MCF 10A (cell line): Measurements from ENCODE around the gene SLC16A4. TPM values are rescaled to one million over a fixed set of nuclear protein-coding genes. Genes with fewer than 3 reads are reported as not detected.

Experiments used
- BruUV-seq: library from RNA; stranded (reverse); fragments of 400-500 nt; replicated peaks from 2 replicates; lab custom pipeline; 2021; lab: Mats Ljungman, UMichigan
- CTCF ChIA-PET: fragments of 300-600 bp; sonication (Branson Sonifier 250); formaldehyde crosslinking; extraction: SDS; loops from one replicate; lab custom pipeline; 2021; ENCODE audit warnings: antibody characterized with exemption, inconsistent platforms; lab: Yijun Ruan, JAX
- POLR2A ChIA-PET: fragments of 300-600, 350-650 bp; sonication (Branson Sonifier 250); formaldehyde crosslinking; extraction: SDS; loops from one replicate; lab custom pipeline; 2020; ENCODE audit warnings: antibody characterized with exemption, inconsistent platforms; lab: Yijun Ruan, JAX
- DNase-seq: peaks from one replicate; pipeline ENCODE4 v3.0.0-alpha.2; 2018; ENCODE audit not compliant: unreplicated experiment
- H3K27ac Mint-ChIP-seq: one replicate; pipeline ENCODE4 v1.8.0; 2022; ENCODE audit warnings: mild to moderate bottlenecking, low read depth, mixed read lengths; ENCODE audit not compliant: unreplicated experiment
- H3K27me3 Mint-ChIP-seq: one replicate; pipeline ENCODE4 v1.8.0; 2022; ENCODE audit warnings: mixed read lengths; ENCODE audit not compliant: insufficient read depth, unreplicated experiment
- H3K36me3 Mint-ChIP-seq: one replicate; pipeline ENCODE4 v1.8.0; 2022; ENCODE audit warnings: mild to moderate bottlenecking, moderate library complexity, mixed read lengths; ENCODE audit not compliant: insufficient read depth, unreplicated experiment
- H3K4me1 Mint-ChIP-seq: one replicate; pipeline ENCODE4 v1.8.0; 2022; ENCODE audit warnings: mixed read lengths; ENCODE audit not compliant: insufficient read depth, unreplicated experiment
- H3K4me3 Mint-ChIP-seq: one replicate; pipeline ENCODE4 v1.8.0; 2022; ENCODE audit warnings: mild to moderate bottlenecking, moderate library complexity, mixed read lengths; ENCODE audit not compliant: unreplicated experiment
- H3K9me3 Mint-ChIP-seq: one replicate; pipeline ENCODE4 v1.8.0; 2022; ENCODE audit warnings: mixed read lengths; ENCODE audit not compliant: unreplicated experiment
- CTCF ChIP-seq: fragments of 200-600 bp; IDR thresholded peaks from one replicate; pipeline ENCODE4 v1.8.0; 2022; ENCODE audit warnings: antibody characterized with exemption, mild to moderate bottlenecking; ENCODE audit not compliant: unreplicated experiment
- intact Hi-C: fragments of 100-400 bp; cut with micrococcal nuclease; formaldehyde crosslinking; loops from 2 replicates; pipeline ENCODE4 v1.14.1; 2022
- total RNA-seq: library from RNA; stranded (reverse); gene quantifications from 2 replicates; pipeline ENCODE4 v1.2.3, GENCODE V29; 2022

SLC16A4 gene
- total RNA-seq, 1 experiment from 2014 or later, result 9.8 TPM

DNA sequence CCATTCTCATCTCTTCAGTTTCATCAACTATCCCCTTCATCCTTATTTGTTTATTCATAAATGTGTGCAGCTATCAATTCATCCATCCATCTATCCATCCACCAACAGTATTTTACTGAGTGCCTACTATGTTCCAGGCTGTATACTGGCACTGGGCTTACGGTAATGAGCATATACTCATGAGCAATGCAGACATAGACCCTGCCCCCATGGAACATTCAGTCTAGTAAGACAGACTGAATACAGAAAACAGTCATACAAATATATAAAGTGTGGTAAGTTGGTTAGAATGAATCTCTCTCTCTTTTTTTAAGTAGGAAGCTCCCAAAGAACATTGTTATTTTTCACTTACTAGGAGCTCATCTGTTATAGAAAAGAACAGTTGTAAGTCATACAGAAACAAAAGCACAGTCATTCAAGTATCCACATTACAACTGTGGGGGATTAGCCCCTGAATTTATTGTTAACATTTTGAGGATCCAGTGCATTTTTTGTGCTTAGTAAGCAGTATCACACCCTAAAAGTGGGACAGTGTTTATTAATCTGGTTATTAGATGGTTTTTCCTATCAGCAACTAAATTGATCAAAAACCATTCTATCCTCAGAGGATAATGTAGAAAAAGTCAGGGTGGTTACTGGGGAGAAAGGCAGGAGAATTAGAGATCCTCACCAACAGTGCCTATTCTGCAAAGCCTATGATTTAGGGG lies 3.6 kb downstream of the SLC16A4 start:
- BruUV-seq, result no TSS peak
- Mint-ChIP-seq H3K4me3 (no peak overlapping the region), H3K9me3 (no peaks in the 10 kb centered on the region), H3K36me3 (peaks cover 10% of the 10 kb centered on the region), H3K27ac (no peak overlapping the region), H3K27me3 (no peaks in the 10 kb centered on the region), H3K4me1 (peaks cover 21% of the 10 kb centered on the region)
- ChIA-PET CTCF (interaction anchor here (0.8 to 1.6 kb wide), 6 partner anchors 11 to 394 kb away, joined by 3 to 5 read pairs (median 4); no protein-coding TSS in a partner anchor), POLR2A (interaction anchor here (0.6 to 1.3 kb wide), 3 partner anchors 10 to 48 kb away, joined by 3 read pairs; partner anchors contain the start of gene RBM15)
- intact Hi-C loops, result no loop called here
- no peak for TF ChIP-seq CTCF
- no peak for DNase-seq

GRCh38 chr1:110385369-110385768 lies 5.5 kb downstream of the SLC16A4 start:
- ChIA-PET POLR2A (interaction anchor here (0.5 kb wide), 1 partner anchor 1688 kb away, joined by 3 read pairs; no protein-coding TSS in a partner anchor), CTCF (interaction anchor here (1.2 to 1.6 kb wide), 2 partner anchors 26 to 189 kb away, joined by 4 to 5 read pairs; no protein-coding TSS in a partner anchor)
- Mint-ChIP-seq H3K9me3 (no peaks in the 10 kb centered on the region), H3K36me3 (peaks cover 23% of the 10 kb centered on the region), H3K27me3 (no peaks in the 10 kb centered on the region), H3K27ac (no peak overlapping the region), H3K4me3 (no peak overlapping the region), H3K4me1 (peaks cover 9% of the 10 kb centered on the region)
- BruUV-seq, result no TSS peak
- intact Hi-C loops, result no loop called here
- DNase-seq, result no peak
- TF ChIP-seq CTCF, result no peak

- H3K36me3 Mint-ChIP-seq, result peaks cover 23% of the 10 kb centered on the region
- intact Hi-C loops, result no loop called here
- no peaks in the 10 kb centered on the region for H3K27me3 Mint-ChIP-seq
These were observed 6.1 kb downstream of the SLC16A4 start for GRCh38 chr1:110384581-110385321.

More at GRCh38 chr1:110384581-110385321, 6.1 kb downstream of the SLC16A4 start:
- H3K4me1 Mint-ChIP-seq, result peaks cover 3% of the 10 kb centered on the region
- no peak for TF ChIP-seq CTCF
- no peak overlapping the region for H3K27ac Mint-ChIP-seq
- DNase-seq, result no peak
- ChIA-PET POLR2A (interaction anchor here (1.5 kb wide), 1 partner anchor 15 kb away, joined by 5 read pairs; no protein-coding TSS in a partner anchor), CTCF (interaction anchor here (1.0 to 1.2 kb wide), 2 partner anchors 182 to 188 kb away, joined by 3 to 4 read pairs; no protein-coding TSS in a partner anchor)
- H3K9me3 Mint-ChIP-seq, result no peaks in the 10 kb centered on the region
- no TSS peak for BruUV-seq
- no peak overlapping the region for H3K4me3 Mint-ChIP-seq
